Measurements from ENCODE around the gene INSYN1.
"Not testable (repeated sequence)": the region's sequence is repeated elsewhere in the genome, so short reads cannot be mapped to it uniquely, and the experiment has no call there.

INSYN1 gene

GRCh38 chr15:73794443-73795133, 41.4 kb upstream of the INSYN1 start:
- Histone ChIP-seq H3K4me3 (ENCODE audit: low read length) (no peak overlapping the region), H3K4me1 (ENCODE audit: control insufficient read depth, low read length) (no peaks in the 10 kb centered on the region), H3K79me2 (ENCODE audit: control insufficient read depth, low read length) (no peaks in the 10 kb centered on the region), H3K36me3 (ENCODE audit: control insufficient read depth, low read length) (no peaks in the 10 kb centered on the region), H3K27ac (ENCODE audit: low read depth, low read length) (no peak overlapping the region), H3K4me2 (ENCODE audit: low read length) (no peak overlapping the region), H3K9me3 (ENCODE audit: control insufficient read depth, insufficient read depth, low read length) (no peaks in the 10 kb centered on the region), H3K9me2 (replicated peaks; ENCODE audit: control insufficient read depth, low read length) (no peaks in the 10 kb centered on the region), H4K20me1 (ENCODE audit: control insufficient read depth, insufficient read depth, low read depth, low read length) (no peaks in the 10 kb centered on the region), H3K27me3 (ENCODE audit: control insufficient read depth, low read length) (no peaks in the 10 kb centered on the region), H3F3A (ENCODE audit: control insufficient read depth, insufficient read depth) (no peaks in the 10 kb centered on the region)
- no peak for TF ChIP-seq CTCF (IDR thresholded peaks at IDR 0.05; ENCODE audit: low read depth, low read length, poor library complexity, severe bottlenecking)
- TF ChIP-seq EZH2phosphoT487 (IDR thresholded peaks at IDR 0.05; ENCODE audit: borderline replicate concordance, low read length), result no peak

DNA sequence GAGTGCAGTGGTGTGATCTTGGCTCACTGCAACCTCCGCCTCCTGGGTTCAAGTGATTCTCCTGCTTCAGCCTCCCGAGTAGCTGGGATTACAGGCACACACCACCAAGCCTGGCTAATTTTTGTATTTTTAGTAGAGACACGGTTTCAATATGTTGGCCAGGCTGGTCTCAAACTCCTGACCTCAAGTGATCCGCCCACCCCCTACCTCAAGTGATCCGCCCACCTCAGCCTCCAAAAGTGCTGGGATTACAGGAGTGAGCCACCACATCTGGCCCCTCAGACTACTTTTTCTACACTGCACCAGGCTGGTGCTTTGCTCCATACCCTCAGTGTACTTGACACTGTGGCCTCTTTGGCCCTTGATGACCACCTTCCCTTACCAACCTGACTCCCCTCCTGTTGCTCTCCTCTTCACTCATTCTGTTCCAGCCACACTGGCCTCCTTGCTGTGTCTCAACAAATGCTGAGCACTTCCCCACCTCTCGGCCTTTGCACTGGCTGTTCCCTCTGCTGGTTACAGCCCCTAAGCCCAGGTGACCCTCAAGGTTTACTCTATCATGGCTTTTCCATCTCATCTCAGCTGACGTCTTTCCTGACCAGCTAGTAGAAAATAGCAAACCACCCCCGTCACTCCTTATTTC, 39.9 kb upstream of the INSYN1 start:
- not testable (repeated sequence) for H3K36me3 ChIP-seq (ENCODE audit: control insufficient read depth, low read length); H3K9me3 ChIP-seq (ENCODE audit: control insufficient read depth, insufficient read depth, low read length); H3K27ac ChIP-seq (ENCODE audit: low read depth, low read length); H4K20me1 ChIP-seq (ENCODE audit: control insufficient read depth, insufficient read depth, low read depth, low read length); H3K9me2 ChIP-seq (replicated peaks; ENCODE audit: control insufficient read depth, low read length); H3K4me1 ChIP-seq (ENCODE audit: control insufficient read depth, low read length); H3K4me2 ChIP-seq (ENCODE audit: low read length); H3F3A ChIP-seq (ENCODE audit: control insufficient read depth, insufficient read depth); H3K27me3 ChIP-seq (ENCODE audit: control insufficient read depth, low read length); H3K79me2 ChIP-seq (ENCODE audit: control insufficient read depth, low read length); H3K4me3 ChIP-seq (ENCODE audit: low read length)

GRCh38 chr15:73792415-73792814, 39.3 kb upstream of the INSYN1 start:
- Histone ChIP-seq H3K36me3 (ENCODE audit: control insufficient read depth, low read length) (no peaks in the 10 kb centered on the region), H3K79me2 (ENCODE audit: control insufficient read depth, low read length) (no peaks in the 10 kb centered on the region), H3K9me3 (ENCODE audit: control insufficient read depth, insufficient read depth, low read length) (no peaks in the 10 kb centered on the region), H3K27me3 (ENCODE audit: control insufficient read depth, low read length) (no peaks in the 10 kb centered on the region), H3K4me2 (ENCODE audit: low read length) (no peak overlapping the region), H3K27ac (ENCODE audit: low read depth, low read length) (no peak overlapping the region), H3K9me2 (replicated peaks; ENCODE audit: control insufficient read depth, low read length) (no peaks in the 10 kb centered on the region), H4K20me1 (ENCODE audit: control insufficient read depth, insufficient read depth, low read depth, low read length) (no peaks in the 10 kb centered on the region), H3F3A (ENCODE audit: control insufficient read depth, insufficient read depth) (no peaks in the 10 kb centered on the region), H3K4me3 (ENCODE audit: low read length) (no peak overlapping the region), H3K4me1 (ENCODE audit: control insufficient read depth, low read length) (no peaks in the 10 kb centered on the region)
- no peak for TF ChIP-seq CTCF (IDR thresholded peaks at IDR 0.05; ENCODE audit: low read depth, low read length, poor library complexity, severe bottlenecking)
- no peak for TF ChIP-seq EZH2phosphoT487 (IDR thresholded peaks at IDR 0.05; ENCODE audit: borderline replicate concordance, low read length)

DNA sequence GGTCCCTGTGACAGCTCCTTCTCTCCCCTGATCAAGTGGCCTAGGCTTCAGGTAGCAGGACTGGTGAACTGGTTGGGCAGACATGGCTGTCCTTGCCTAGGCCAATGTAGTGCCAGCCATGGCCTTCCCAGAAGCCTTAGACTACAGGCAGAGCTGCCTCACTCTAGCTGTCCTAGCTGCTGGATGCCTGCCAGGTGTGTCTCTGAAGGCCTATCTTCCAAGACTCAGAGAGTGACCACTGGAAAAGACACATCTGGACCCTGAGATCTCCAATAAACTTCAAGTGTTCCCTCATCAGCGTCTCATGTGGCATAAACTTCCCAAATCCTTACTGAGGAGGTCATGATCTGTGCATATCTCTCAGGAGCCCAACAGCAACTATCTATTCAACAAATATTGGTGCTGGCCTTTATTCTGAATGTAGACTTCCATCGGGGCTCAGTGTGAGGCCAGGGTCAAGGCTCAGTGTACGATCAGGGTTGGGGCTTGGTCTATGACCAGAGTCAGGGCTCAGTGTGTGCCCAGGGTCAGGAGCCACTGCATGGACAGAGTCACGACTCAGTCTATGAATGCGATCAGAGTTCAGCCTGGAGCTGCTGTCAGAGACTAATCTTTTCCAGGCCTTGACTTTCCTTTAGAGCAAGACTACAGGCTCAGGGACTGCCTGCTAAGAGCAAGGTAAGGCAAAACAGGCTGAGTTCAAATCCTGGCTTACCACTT, 36.5 kb upstream of the INSYN1 start:
- H3K4me3 ChIP-seq (ENCODE audit: low read length), result no peak overlapping the region
- no peaks in the 10 kb centered on the region for H3K27me3 ChIP-seq (ENCODE audit: control insufficient read depth, low read length)
- no peak overlapping the region for H3K4me2 ChIP-seq (ENCODE audit: low read length)
- H4K20me1 ChIP-seq (ENCODE audit: control insufficient read depth, insufficient read depth, low read depth, low read length), result no peaks in the 10 kb centered on the region
- no peaks in the 10 kb centered on the region for H3K36me3 ChIP-seq (ENCODE audit: control insufficient read depth, low read length)
- H3F3A ChIP-seq (ENCODE audit: control insufficient read depth, insufficient read depth), result no peaks in the 10 kb centered on the region
- TF ChIP-seq CTCF (IDR thresholded peaks at IDR 0.05; ENCODE audit: low read depth, low read length, poor library complexity, severe bottlenecking) (no peak), EZH2phosphoT487 (IDR thresholded peaks at IDR 0.05; ENCODE audit: borderline replicate concordance, low read length) (no peak)
- H3K9me2 ChIP-seq (replicated peaks; ENCODE audit: control insufficient read depth, low read length), result no peaks in the 10 kb centered on the region
- no peak overlapping the region for H3K27ac ChIP-seq (ENCODE audit: low read depth, low read length)
- no peaks in the 10 kb centered on the region for H3K79me2 ChIP-seq (ENCODE audit: control insufficient read depth, low read length)
- no peaks in the 10 kb centered on the region for H3K4me1 ChIP-seq (ENCODE audit: control insufficient read depth, low read length)
- H3K9me3 ChIP-seq (ENCODE audit: control insufficient read depth, insufficient read depth, low read length), result no peaks in the 10 kb centered on the region
